Caki2 (cell line): ENCODE results near the gene HDAC10. TPM values are rescaled to one million over a fixed set of nuclear protein-coding genes. Genes with fewer than 3 reads are reported as not detected.

Experiments
- DNase-seq: peaks from one replicate; pipeline ENCODE4 v3.0.0-alpha.2; 2015; ENCODE audit warnings: low read depth
- in situ Hi-C: cut with HindIII; loops from 2 replicates; pipeline ENCODE4 v1.10.0; 2016; ENCODE audit warnings: low sequenced_read_pairs, low pct_unique_long_range_greater_than_20kb, mixed read lengths
- total RNA-seq: library from RNA; depleted of rRNA; stranded (reverse); fragments of >200 nt; shearing (Covaris generic); gene quantifications from 2 replicates; pipeline ENCODE4 v1.2.3, GENCODE V29; 2014; ENCODE audit warnings: low replicate concordance

HDAC10 gene
- total RNA-seq, 1 experiment from 2014 or later = 34.0 TPM

- peak; percentile 62 for DNase-seq
- in situ Hi-C loops = no loop called here
These were observed 9.9 kb upstream of the HDAC10 start for GRCh38 chr22:50260801-50261614.

GRCh38 chr22:50260434-50260800 is 9.4 kb upstream of the HDAC10 start:
- in situ Hi-C loops = no loop called here
- DNase-seq = no peak

DNA sequence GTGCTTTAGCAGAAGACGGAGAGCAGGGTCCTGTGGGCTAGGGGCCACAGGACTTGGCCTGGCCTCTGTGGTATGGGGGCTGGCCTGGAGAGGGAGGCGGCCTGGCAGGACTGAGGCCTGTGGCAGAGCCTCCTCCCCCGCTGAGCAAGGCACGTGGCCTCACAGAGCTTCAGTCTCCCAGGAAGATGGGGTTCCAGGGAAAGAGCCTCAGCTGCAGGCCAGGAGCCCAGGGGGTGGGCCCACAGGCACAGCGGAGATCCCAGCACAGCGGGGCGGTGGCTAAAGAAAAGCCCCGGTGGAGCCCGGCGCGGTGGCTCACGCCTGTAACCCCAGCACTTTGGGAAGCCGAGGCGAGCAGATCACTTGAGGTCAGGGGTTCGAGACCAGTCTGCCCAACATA is 8.2 kb upstream of the HDAC10 start:
- in situ Hi-C loops = no loop called here
- DNase-seq = no peak

DNA sequence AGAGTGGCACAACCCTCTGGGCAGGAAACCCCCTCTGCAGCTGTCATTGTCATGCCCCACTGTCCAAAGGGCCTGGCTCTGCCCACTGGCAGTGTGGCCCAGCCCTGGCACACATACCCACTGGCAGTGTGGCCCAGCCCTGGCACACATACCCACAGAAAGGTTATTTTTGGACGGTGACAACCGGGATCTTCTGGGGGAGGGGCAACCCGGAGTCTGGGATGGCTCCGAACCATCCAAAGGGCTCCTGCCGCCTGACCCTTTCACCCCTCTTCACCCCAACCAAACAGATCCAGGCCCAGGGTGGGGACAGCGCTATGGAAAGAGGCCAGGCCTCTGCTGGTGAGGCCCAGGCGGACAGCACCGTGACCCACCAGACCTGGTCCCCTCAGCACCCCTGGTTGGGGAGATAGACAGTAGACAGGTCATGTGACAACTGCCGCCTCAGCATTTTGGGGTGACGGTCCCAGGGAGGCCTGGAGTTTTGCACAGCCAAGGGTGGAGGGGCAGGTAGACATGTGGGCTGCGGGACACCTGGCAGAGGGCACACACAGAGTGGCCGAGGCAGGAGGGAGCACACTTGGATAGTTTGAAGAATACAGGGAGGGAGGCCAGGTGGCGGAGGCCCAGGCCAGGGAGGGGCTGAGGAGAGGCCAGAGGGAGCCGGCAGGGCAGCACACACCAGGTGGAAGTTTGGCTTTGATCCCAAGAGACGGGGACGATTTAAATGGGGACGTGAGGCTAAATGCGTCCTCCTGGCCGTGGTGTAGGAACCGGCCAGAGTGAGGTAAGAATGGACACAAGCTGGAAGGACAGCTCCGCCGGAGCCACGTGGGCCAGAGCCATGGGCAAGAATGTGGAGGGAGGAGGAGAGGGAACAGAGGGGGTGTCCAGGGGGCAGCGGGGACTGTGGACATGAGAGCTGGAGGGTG is 7.6 kb upstream of the HDAC10 start:
- in situ Hi-C loops = no loop called here
- no peak for DNase-seq

DNA sequence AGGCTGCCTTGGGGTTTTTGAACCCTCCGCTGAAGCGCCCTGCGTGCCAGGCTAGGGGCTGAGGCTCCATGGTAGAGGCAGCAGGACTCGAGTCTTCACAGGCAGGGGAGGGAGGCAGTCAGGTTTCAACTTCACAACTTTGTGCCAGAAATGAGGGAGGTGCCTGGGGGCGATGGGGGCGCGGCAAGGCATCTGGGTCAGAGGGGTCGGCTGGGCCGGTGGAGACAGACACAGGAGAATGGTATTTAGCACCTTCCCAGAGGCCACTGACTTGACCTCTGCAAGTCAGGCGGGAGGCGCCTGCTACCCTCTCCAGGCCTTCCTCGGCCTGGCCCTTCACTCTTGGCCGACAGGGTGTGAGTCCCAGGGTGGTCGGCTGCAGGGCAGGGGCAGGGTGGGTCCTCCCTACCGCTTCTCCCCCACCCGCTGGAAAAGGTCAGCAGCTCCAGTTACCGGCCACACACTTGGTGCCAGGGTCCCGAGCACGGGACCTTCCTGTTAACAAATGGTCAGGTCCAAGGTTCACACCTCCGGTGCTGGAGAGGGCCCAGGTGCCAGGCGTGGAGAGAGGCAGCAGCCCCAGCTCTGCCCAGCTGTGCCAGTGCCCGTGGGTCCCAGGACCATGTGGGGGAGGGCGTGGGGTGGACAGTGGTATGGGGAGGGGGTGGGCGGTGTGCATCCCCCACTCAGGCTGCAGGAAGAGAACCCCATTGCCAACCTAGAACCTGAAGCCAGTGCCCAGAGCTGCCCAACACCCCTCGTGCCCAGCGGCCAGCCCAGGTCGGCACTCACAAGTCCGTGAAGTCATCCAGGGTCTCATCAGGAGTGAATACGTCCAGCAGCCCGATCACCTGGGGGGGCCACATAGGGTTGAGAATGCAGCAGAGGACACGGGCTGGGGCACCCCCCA is 6.6 kb upstream of the HDAC10 start:
- no peak for DNase-seq
- in situ Hi-C loops = no loop called here

GRCh38 chr22:50257041-50257440 is 6.0 kb upstream of the HDAC10 start:
- in situ Hi-C loops = no loop called here
- no peak for DNase-seq

DNA sequence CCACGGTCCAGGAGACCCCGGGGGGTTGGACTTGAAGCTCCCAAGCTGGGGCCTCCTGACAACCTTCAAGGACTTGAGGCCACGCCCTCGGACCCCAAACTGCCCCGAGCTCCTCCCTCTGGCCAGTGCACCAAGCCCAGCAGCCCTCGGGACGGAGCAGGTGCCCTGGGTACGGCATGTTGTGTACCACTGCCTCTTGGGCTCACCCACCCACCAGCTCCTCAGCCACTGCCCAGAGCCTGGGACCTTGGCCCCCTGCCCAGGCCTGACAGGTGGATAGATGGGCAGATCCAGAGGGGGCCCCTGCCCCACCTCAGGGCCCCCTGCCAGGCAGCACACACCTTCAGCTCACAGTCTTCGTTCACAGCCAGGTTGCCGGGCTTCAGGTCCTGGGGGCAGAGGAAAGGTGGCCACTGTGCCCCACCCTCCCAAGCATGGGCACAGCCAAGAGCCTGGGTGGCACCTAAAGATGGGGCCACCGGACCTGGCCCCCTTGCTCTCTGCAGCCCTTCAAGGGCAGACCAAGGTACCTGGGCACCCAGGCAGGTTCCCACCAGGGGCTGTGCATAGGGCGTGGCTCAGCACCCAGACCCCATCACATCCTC is 5.3 kb upstream of the HDAC10 start:
- in situ Hi-C loops = no loop called here

GRCh38 chr22:50255607-50256006 is 4.5 kb upstream of the HDAC10 start:
- no peak for DNase-seq

More for the DNA sequence above, 5.3 kb upstream of the HDAC10 start:
- DNase-seq = no peak

DNA sequence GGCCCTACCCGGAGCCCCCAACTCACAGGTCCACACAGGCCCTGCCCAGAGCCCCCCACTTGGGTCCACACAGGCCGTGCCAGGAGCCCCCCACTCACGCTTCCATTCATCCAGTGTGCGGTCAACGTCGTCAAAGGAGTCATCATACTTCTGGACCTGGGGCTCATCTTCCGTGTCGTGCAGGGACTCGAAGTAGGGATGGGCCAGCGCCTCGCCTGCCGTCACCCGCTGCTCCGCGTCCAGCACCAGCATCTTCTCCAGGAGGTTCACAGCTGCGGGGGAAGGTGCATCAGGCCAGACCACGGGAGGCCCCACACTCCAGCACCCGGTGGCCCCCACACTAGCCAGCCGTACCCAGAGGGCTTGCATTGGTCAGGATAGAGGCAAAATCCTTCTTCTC is 4.0 kb upstream of the HDAC10 start:
- in situ Hi-C loops = no loop called here
- no peak for DNase-seq

More at GRCh38 chr22:50255607-50256006, 4.5 kb upstream of the HDAC10 start:
- in situ Hi-C loops = no loop called here

DNA sequence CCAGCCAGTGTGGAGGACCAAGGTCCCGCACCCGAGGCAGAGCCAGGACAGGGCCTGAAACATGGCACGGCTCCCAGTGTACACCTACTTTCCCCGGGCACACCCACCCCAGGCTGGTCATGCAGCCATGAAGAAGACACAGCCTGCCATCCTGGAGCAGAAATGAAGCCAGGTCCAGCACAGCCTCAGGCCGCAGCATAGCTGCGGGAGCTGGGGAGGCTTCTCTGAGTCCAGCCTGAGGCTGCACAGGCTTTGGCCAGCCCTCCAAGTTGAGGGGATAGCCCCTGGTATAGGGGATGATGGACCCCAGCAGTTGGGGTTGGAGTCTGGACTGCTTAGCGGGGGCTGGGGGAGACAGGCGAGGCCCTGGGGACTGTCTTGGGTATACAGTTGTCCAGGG is 2.9 kb upstream of the HDAC10 start:
- in situ Hi-C loops = no loop called here
- DNase-seq = no peak

GRCh38 chr22:50253046-50253915 is 2.2 kb upstream of the HDAC10 start:
- no peak for DNase-seq

DNA sequence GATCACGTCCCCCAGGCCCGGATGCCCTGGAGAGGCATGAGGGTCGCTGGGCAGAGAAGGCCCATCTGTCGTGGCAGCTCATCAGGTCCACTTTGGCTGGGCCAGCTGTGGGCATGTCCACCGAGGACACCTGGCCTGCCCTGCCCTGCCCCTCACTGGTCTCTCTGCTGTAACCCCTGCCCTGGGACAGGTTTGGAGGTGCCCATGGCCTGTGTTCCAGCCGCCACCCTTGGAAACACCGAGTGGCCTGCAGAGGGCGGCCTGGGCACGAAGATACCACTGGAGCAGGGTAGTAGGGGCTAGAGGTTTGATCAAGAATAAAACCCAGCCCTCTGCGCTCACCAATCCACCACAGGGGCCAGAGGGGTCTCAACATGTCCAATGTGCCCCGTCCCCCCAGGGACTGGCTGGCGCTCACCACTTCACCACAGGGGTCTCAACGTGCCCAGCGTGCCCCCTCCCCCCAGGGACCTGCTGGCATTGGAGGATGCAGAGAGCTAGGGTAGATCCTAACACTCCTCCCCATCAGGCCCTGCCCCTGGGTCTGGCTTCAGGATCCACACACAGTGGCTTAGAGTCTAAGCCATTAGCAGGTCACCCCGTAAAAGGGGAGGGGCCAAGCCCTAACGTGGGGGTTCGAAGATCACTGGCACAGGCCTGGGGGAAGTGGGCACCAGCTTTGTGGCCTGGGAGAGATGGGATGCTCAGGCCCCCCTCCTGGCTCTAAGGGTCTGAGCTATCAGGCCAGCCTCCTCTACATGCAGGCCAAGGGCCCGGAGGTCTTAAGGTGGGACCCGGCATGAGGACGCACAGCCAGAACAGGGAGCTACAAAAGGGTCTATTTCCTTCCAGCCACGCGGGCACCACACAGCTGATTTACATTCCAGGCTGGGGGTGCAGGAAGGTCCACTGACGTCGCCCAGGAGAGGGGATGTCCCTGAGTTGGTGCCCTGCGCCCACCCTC is 1.3 kb upstream of the HDAC10 start:
- in situ Hi-C loops = no loop called here
- DNase-seq = peak; percentile 66

More at GRCh38 chr22:50253046-50253915, 2.2 kb upstream of the HDAC10 start:
- in situ Hi-C loops = no loop called here

DNA sequence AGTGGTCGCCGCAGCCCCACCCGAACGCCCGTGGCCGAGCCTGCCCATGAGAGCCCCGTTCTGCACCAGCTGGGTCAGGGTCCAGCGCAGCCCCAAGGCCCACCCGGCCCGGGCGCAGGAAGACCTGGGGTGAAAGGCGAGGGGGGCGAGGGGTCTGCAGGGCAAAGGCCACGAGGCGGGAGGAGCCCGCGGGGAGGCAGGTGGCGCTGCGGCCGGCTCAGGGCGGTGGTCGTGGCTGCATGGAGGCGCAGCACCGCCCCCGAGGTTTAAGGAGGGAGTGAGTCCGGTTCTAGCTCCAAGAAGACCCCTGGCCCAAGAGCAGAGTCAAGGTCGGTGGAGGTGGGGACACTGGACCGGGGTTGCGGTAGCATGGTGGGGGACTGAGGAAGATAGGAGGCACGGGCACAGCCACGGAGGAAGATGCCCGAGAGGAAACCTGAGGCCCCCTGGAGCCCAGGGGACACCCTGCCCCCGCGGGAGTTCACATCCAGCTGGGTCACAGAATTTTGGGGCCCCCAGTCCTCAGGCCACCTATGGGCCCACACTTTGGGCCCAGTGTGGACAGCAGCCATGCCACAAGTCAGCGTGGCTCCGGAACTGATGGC is 514 bp upstream of the HDAC10 start:
- in situ Hi-C loops = no loop called here
- DNase-seq = no peak

DNA sequence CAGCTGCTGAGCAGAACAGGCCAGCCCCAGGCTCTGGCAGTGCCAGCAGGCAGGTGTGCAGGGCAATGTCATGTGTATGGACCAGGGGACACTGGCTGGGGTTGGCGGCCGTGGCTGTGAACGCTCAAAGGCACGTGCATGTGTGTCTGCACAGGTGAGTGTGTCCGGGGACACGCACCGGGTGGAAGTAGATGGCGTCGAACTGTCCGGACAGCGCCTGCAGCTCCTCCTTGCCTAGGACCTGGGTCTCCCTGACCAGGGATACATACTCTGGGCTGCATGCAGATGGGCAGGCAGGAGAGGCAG is 863 bp downstream of the HDAC10 start:
- in situ Hi-C loops = no loop called here
- no peak for DNase-seq

- DNase-seq = no peak
- in situ Hi-C loops = no loop called here
These were observed 1.5 kb downstream of the HDAC10 start for GRCh38 chr22:50249341-50250248.
